ENCODE measurements around the gene SLC39A3.
"Not testable (repeated sequence)": the region's sequence is repeated elsewhere in the genome, so short reads cannot be mapped to it uniquely, and the experiment has no call there.

The SLC39A3 gene

GRCh38 chr19:2714531-2715269 is 25.1 kb downstream of the SLC39A3 start:
- TF ChIP-seq CTCF (IDR thresholded peaks at IDR 0.05; ENCODE audit: low read depth, low read length) = no peak
- no peak for DNase-seq (ENCODE audit: extremely low read depth, low read depth)

GRCh38 chr19:2714102-2714501 is 25.7 kb downstream of the SLC39A3 start:
- not testable (repeated sequence) for DNase-seq (ENCODE audit: extremely low read depth, low read depth)

GRCh38 chr19:2713170-2713569 is 26.6 kb downstream of the SLC39A3 start:
- DNase-seq (ENCODE audit: extremely low read depth, low read depth) = not testable (repeated sequence)

GRCh38 chr19:2711875-2712205 is 28.0 kb downstream of the SLC39A3 start:
- DNase-seq (ENCODE audit: extremely low read depth, low read depth) = no peak
- no peak for TF ChIP-seq CTCF (IDR thresholded peaks at IDR 0.05; ENCODE audit: low read depth, low read length)

- no peak for DNase-seq (ENCODE audit: extremely low read depth, low read depth)
- no peak for TF ChIP-seq CTCF (IDR thresholded peaks at IDR 0.05; ENCODE audit: low read depth, low read length)
Measured at GRCh38 chr19:2711172-2711874, 28.5 kb downstream of the SLC39A3 start.

GRCh38 chr19:2706251-2706650 is 33.6 kb downstream of the SLC39A3 start:
- no peak for DNase-seq (ENCODE audit: extremely low read depth, low read depth)
- TF ChIP-seq CTCF (IDR thresholded peaks at IDR 0.05; ENCODE audit: low read depth, low read length) = no peak

- DNase-seq (ENCODE audit: extremely low read depth, low read depth) = no peak
- no peak for TF ChIP-seq CTCF (IDR thresholded peaks at IDR 0.05; ENCODE audit: low read depth, low read length)
Measured at GRCh38 chr19:2703691-2704216, 36.1 kb downstream of the SLC39A3 start.

GRCh38 chr19:2703077-2703437 is 36.8 kb downstream of the SLC39A3 start:
- no peak for DNase-seq (ENCODE audit: extremely low read depth, low read depth)
- no peak for TF ChIP-seq CTCF (IDR thresholded peaks at IDR 0.05; ENCODE audit: low read depth, low read length)
